Uterus (tissue), 2 donors: ENCODE measurements around the gene GLIS1.

Source experiments
- CTCF ChIP-seq, 4 experiments: fragments of 200-600 bp in 2 of 4; fragments of 450-650 bp in 2 of 4; sonication (generic) in 2 of 4; IDR thresholded peaks; one replicate each; pipeline ENCODE4 v1.5.1; 2016 to 2019; ENCODE audit warnings: antibody characterized with exemption in 4 of 4, mild to moderate bottlenecking in 2 of 4, moderate library complexity in 1 of 4
- POLR2A ChIP-seq, 2 donors: fragments of 450-650 bp; IDR thresholded peaks; one replicate each; pipeline ENCODE4 v1.6.1; 2016; ENCODE audit warnings: antibody characterized with exemption in 2 of 2, mild to moderate bottlenecking in 1 of 2, moderate library complexity in 1 of 2

- no peak for TF ChIP-seq CTCF (IDR thresholded peaks at IDR 0.05)
- TF ChIP-seq POLR2A (IDR thresholded peaks at IDR 0.05) = no peak
These were observed 48.6 kb downstream of the GLIS1 start for GRCh38 chr1:53690411-53690810.
